K562 (cell line): ENCODE results near the gene ZMYND8. TPM values are rescaled to one million over a fixed set of nuclear protein-coding genes. Genes with fewer than 3 reads are reported as not detected.
A peak's percentile ranks its signal among the peaks of the same experiment; 100 is the strongest.

ENCODE experiments used
- BCLAF1 ChIP-seq, 2 experiments: fragments of 450-650 bp in 1 of 2; IDR thresholded peaks; 2 replicates each; pipeline ENCODE4 v1.6.1; 2011 to 2017; ENCODE audit warnings: low read depth in 2 of 2, antibody characterized with exemption in 1 of 2, borderline replicate concordance in 1 of 2, low read length in 1 of 2, mild to moderate bottlenecking in 1 of 2, mixed read lengths in 1 of 2; ENCODE audit not compliant: control insufficient read depth in 1 of 2
- EGR1 ChIP-seq: fragments of 450-650 bp; conservative IDR thresholded peaks from 2 replicates; pipeline ENCODE4 v1.6.1; 2017; ENCODE audit warnings: mild to moderate bottlenecking
- EHMT2 ChIP-seq: fragments of 450-650 bp; IDR thresholded peaks from 2 replicates; pipeline ENCODE4 v1.6.1; 2018; ENCODE audit warnings: antibody characterized with exemption
- FOS ChIP-seq: IDR thresholded peaks from 3 replicates; pipeline ENCODE4 v1.6.1; 2011; ENCODE audit not compliant: insufficient read length; ENCODE audit errors: extremely low read depth
- POLR2G ChIP-seq: fragments of 200-400 bp; formaldehyde crosslinking; IDR thresholded peaks from 2 replicates; pipeline ENCODE4 v1.6.1; 2017; ENCODE audit warnings: low read depth, mild to moderate bottlenecking, antibody characterized with exemption, low read length, moderate library complexity
- RBFOX2 ChIP-seq: fragments of 200-400 bp; formaldehyde crosslinking; IDR thresholded peaks from 2 replicates; pipeline ENCODE4 v1.6.1; 2017; ENCODE audit warnings: low read depth, mild to moderate bottlenecking, low read length, moderate library complexity
- SUPT5H ChIP-seq: fragments of 450-650 bp; IDR thresholded peaks from 2 replicates; pipeline ENCODE4 v1.6.1; 2016
- TCF3 ChIP-seq: sonication (generic); formaldehyde crosslinking; IDR thresholded peaks from 2 replicates; pipeline ENCODE4 v1.4.0; 2020; ENCODE audit warnings: mild to moderate bottlenecking, missing genetic modification reagents
- TRIM24 ChIP-seq, 2 experiments: fragments of 450-650 bp; IDR thresholded peaks; 2 replicates each; pipeline ENCODE4 v1.6.1; 2016
- TRIM28 ChIP-seq: fragments of 450-650 bp; IDR thresholded peaks from 2 replicates; pipeline ENCODE4 v1.6.1; 2017
- polyA plus RNA-seq, 8 experiments: library from polyadenylated mRNA; depleted of rRNA in 4 of 8; stranded (reverse) in 5 of 8; unstranded in 3 of 8; fragments of >200 nt; fragmentation: Nextera tagmentation in 2 of 8; fragmentation: Illumina TruSeq in 1 of 8; extraction: Ambion mirVana in 2 of 8; extraction: Trizol in 1 of 8; gene quantifications; 2 replicates each; pipeline versions ENCODE4 v1.2.1 to v1.2.3, GENCODE V29; 2011 to 2014; ENCODE audit warnings: inconsistent platforms in 1 of 8, missing spikeins in 1 of 8
- total RNA-seq, 7 experiments: library from RNA; depleted of rRNA in 6 of 7; stranded (reverse); fragments of >200 nt in 6 of 7; fragmentation: Illumina TruSeq in 2 of 7; extraction: Trizol in 2 of 7; gene quantifications; 2 replicates each; pipeline versions ENCODE4 v1.2.1 to v1.2.3, GENCODE V29; 2011 to 2021; ENCODE audit warnings: low replicate concordance in 1 of 7
- TF ChIP-seq, protein P1 (sequence below): fragments of 450-650 bp; IDR thresholded peaks from 2 replicates; pipeline ENCODE4 v1.6.1; 2016; ENCODE audit warnings: borderline replicate concordance
- TF ChIP-seq, protein P2 (sequence below): sonication (generic); IDR thresholded peaks from 2 replicates; pipeline ENCODE4 v1.6.1; 2016
- TF ChIP-seq, protein P3 (sequence below): sonication (generic); formaldehyde crosslinking; IDR thresholded peaks from 2 replicates; pipeline ENCODE4 v1.8.1; 2022; ENCODE audit warnings: missing genetic modification reagents
- TF ChIP-seq, protein P4 (sequence below): fragments of 450-650 bp; IDR thresholded peaks from 2 replicates; pipeline ENCODE4 v1.6.1; 2014; ENCODE audit warnings: low read depth, mild to moderate bottlenecking, moderate library complexity, borderline replicate concordance
- TF ChIP-seq, protein P5 (sequence below): fragments of 450-650 bp; formaldehyde crosslinking; IDR thresholded peaks from 2 replicates; pipeline ENCODE4 v1.4.0; 2020; ENCODE audit warnings: mild to moderate bottlenecking, moderate library complexity

The ZMYND8 gene
- total and polyA plus RNA-seq, 9 of the 15 experiments (the other 6 are each of a cell fraction or from before 2014, with no cell fraction given) = 31.8 to 148 (median 71.9) TPM

- TF ChIP-seq BCLAF1 (IDR thresholded peaks at IDR 0.05; ENCODE audit: borderline replicate concordance in 1 of 2, control insufficient read depth in 1 of 2, low read depth in 2 of 2, low read length in 1 of 2) (0 out of 4 replicates have a peak, but pooled peaks of 1 of the 2 experiments have one; percentile 46), TCF3 (CRISPR knock-in tag) (peak; percentile 26; the same call in 1 of the 2 replicates), TRIM24 (IDR thresholded peaks at IDR 0.05) (peak in 1 of 2 experiments; percentile 58; a peak in 1 of 4 replicates), EHMT2 (peak; percentile 9; the same call in 1 of the 2 replicates), POLR2G (peak; percentile 55), RBFOX2 (peak; percentile 68), EGR1 (peak; percentile 91), TRIM28 (peak; percentile 60; the same call in 1 of the 2 replicates), FOS (peak; percentile 27), SUPT5H (peak; percentile 47; the same call in 1 of the 2 replicates)
- TF ChIP-seq, protein P1, sequence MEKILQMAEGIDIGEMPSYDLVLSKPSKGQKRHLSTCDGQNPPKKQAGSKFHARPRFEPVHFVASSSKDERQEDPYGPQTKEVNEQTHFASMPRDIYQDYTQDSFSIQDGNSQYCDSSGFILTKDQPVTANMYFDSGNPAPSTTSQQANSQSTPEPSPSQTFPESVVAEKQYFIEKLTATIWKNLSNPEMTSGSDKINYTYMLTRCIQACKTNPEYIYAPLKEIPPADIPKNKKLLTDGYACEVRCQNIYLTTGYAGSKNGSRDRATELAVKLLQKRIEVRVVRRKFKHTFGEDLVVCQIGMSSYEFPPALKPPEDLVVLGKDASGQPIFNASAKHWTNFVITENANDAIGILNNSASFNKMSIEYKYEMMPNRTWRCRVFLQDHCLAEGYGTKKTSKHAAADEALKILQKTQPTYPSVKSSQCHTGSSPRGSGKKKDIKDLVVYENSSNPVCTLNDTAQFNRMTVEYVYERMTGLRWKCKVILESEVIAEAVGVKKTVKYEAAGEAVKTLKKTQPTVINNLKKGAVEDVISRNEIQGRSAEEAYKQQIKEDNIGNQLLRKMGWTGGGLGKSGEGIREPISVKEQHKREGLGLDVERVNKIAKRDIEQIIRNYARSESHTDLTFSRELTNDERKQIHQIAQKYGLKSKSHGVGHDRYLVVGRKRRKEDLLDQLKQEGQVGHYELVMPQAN = peak; percentile 27; the same call in 1 of the 2 replicates
- TF ChIP-seq, protein P2, sequence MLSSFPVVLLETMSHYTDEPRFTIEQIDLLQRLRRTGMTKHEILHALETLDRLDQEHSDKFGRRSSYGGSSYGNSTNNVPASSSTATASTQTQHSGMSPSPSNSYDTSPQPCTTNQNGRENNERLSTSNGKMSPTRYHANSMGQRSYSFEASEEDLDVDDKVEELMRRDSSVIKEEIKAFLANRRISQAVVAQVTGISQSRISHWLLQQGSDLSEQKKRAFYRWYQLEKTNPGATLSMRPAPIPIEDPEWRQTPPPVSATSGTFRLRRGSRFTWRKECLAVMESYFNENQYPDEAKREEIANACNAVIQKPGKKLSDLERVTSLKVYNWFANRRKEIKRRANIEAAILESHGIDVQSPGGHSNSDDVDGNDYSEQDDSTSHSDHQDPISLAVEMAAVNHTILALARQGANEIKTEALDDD = peak; percentile 9; the same call in 1 of the 2 replicates
- TF ChIP-seq, protein P3, sequence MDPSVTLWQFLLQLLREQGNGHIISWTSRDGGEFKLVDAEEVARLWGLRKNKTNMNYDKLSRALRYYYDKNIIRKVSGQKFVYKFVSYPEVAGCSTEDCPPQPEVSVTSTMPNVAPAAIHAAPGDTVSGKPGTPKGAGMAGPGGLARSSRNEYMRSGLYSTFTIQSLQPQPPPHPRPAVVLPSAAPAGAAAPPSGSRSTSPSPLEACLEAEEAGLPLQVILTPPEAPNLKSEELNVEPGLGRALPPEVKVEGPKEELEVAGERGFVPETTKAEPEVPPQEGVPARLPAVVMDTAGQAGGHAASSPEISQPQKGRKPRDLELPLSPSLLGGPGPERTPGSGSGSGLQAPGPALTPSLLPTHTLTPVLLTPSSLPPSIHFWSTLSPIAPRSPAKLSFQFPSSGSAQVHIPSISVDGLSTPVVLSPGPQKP = no peak
- TF ChIP-seq, protein P4, sequence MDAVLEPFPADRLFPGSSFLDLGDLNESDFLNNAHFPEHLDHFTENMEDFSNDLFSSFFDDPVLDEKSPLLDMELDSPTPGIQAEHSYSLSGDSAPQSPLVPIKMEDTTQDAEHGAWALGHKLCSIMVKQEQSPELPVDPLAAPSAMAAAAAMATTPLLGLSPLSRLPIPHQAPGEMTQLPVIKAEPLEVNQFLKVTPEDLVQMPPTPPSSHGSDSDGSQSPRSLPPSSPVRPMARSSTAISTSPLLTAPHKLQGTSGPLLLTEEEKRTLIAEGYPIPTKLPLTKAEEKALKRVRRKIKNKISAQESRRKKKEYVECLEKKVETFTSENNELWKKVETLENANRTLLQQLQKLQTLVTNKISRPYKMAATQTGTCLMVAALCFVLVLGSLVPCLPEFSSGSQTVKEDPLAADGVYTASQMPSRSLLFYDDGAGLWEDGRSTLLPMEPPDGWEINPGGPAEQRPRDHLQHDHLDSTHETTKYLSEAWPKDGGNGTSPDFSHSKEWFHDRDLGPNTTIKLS = peak; percentile 38; the same call in 1 of the 2 replicates
- TF ChIP-seq, protein P5, sequence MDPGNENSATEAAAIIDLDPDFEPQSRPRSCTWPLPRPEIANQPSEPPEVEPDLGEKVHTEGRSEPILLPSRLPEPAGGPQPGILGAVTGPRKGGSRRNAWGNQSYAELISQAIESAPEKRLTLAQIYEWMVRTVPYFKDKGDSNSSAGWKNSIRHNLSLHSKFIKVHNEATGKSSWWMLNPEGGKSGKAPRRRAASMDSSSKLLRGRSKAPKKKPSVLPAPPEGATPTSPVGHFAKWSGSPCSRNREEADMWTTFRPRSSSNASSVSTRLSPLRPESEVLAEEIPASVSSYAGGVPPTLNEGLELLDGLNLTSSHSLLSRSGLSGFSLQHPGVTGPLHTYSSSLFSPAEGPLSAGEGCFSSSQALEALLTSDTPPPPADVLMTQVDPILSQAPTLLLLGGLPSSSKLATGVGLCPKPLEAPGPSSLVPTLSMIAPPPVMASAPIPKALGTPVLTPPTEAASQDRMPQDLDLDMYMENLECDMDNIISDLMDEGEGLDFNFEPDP = no peak
Observed at GRCh38 chr20:47317127-47317895, 39.2 kb downstream of the ZMYND8 start (continued).
